Caco-2 (cell line): ENCODE measurements around the gene PLA2G4C. TPM values are rescaled to one million over a fixed set of nuclear protein-coding genes. Genes with fewer than 3 reads are reported as not detected.

ENCODE experiments used
- BruUV-seq: library from RNA; stranded (reverse); fragments of 400-500 nt; replicated peaks from 2 replicates; lab custom pipeline; 2021; lab: Mats Ljungman, UMichigan
- CTCF ChIA-PET: fragments of 300-600 bp; sonication (Branson Sonifier 250); formaldehyde crosslinking; loops from one replicate; lab custom pipeline; 2022; ENCODE audit warnings: antibody characterized with exemption; lab: Charles Lee
- POLR2A ChIA-PET: fragments of 300-600 bp; sonication (Branson Sonifier 250); formaldehyde crosslinking; loops from one replicate; lab custom pipeline; 2022; ENCODE audit warnings: antibody characterized with exemption; lab: Charles Lee
- DNase-seq, 2 experiments: peaks; one replicate each; pipeline versions ENCODE4 v3.0.0 to v3.0.0-alpha.2; 2020 to 2022
- H3K27me3 ChIP-seq: replicated peaks from 2 replicates; pipeline ENCODE4 v1.6.0; 2011; ENCODE audit warnings: low read length; ENCODE audit not compliant: control insufficient read depth, insufficient read depth
- H3K36me3 ChIP-seq: 2 replicates; pipeline ENCODE4 v1.5.1; 2011; ENCODE audit warnings: low read length; ENCODE audit not compliant: control insufficient read depth, insufficient read depth
- H3K4me1 ChIP-seq: fragments of 250-450 bp; sonication (Bioruptor Pico); 2 replicates; pipeline ENCODE4 v1.5.1; 2020; ENCODE audit warnings: mild to moderate bottlenecking
- H3K4me3 ChIP-seq: 2 replicates; pipeline ENCODE4 v1.5.1; 2011; ENCODE audit warnings: low read depth, mild to moderate bottlenecking, control low read depth, low read length
- H3K9me3 ChIP-seq: fragments of 250-450 bp; sonication (Bioruptor Pico); 2 replicates; pipeline ENCODE4 v1.5.1; 2020; ENCODE audit warnings: mild to moderate bottlenecking, moderate library complexity
- H3K27ac Mint-ChIP-seq: one replicate; pipeline ENCODE4 v1.8.0; 2022; ENCODE audit warnings: mixed read lengths; ENCODE audit not compliant: unreplicated experiment
- H3K27me3 Mint-ChIP-seq: one replicate; pipeline ENCODE4 v1.8.0; 2022; ENCODE audit warnings: mixed read lengths; ENCODE audit not compliant: insufficient read depth, unreplicated experiment
- H3K36me3 Mint-ChIP-seq: one replicate; pipeline ENCODE4 v1.8.0; 2022; ENCODE audit warnings: mild to moderate bottlenecking, mixed read lengths; ENCODE audit not compliant: insufficient read depth, unreplicated experiment
- H3K4me1 Mint-ChIP-seq: one replicate; pipeline ENCODE4 v1.8.0; 2022; ENCODE audit warnings: low read depth, mixed read lengths; ENCODE audit not compliant: unreplicated experiment
- H3K4me3 Mint-ChIP-seq: one replicate; pipeline ENCODE4 v1.8.0; 2022; ENCODE audit warnings: mild to moderate bottlenecking, moderate library complexity, mixed read lengths; ENCODE audit not compliant: unreplicated experiment
- H3K9me3 Mint-ChIP-seq: one replicate; pipeline ENCODE4 v1.8.0; 2022; ENCODE audit warnings: mixed read lengths; ENCODE audit not compliant: unreplicated experiment
- CTCF ChIP-seq, 2 experiments: fragments of 200-600 bp in 1 of 2; IDR thresholded peaks; 1 replicate in 1 of 2; 2 replicates in 1 of 2; pipeline versions ENCODE4 v1.5.1 to v1.8.0; 2011 to 2022; ENCODE audit warnings: antibody characterized with exemption in 1 of 2, control low read depth in 1 of 2, inconsistent platforms in 1 of 2, low read depth in 1 of 2, low read length in 1 of 2, mild to moderate bottlenecking in 1 of 2, moderate library complexity in 1 of 2; ENCODE audit not compliant: insufficient read depth in 1 of 2, severe bottlenecking in 1 of 2, unreplicated experiment in 1 of 2
- intact Hi-C: fragments of 100-400 bp; cut with micrococcal nuclease; formaldehyde crosslinking; loops from one replicate; pipeline ENCODE4 v1.10.0; 2022; ENCODE audit not compliant: unreplicated experiment
- total RNA-seq: library from RNA; stranded (reverse); gene quantifications from 2 replicates; pipeline ENCODE4 v1.2.3, GENCODE V29; 2022

PLA2G4C gene
- total RNA-seq, 1 experiment from 2014 or later, result 1.5 TPM

GRCh38 chr19:48147597-48148175 lies 37.1 kb upstream of the PLA2G4C start:
- BruUV-seq, result no TSS peak
- Histone ChIP-seq H3K4me1 (no peaks in the 10 kb centered on the region), H3K9me3 (no peaks in the 10 kb centered on the region), H3K4me3 (no peak overlapping the region), H3K27me3 (no peaks in the 10 kb centered on the region), H3K36me3 (no peaks in the 10 kb centered on the region)
- TF ChIP-seq CTCF (IDR thresholded peaks at IDR 0.05; ENCODE audit: insufficient read depth in 1 of 2, low read depth in 1 of 2, low read length in 1 of 2, severe bottlenecking in 1 of 2, unreplicated experiment in 1 of 2), result no peak
- H3K4me1 Mint-ChIP-seq, result no peaks in the 10 kb centered on the region
- CTCF ChIA-PET, result interaction anchor here (0.5 kb wide), 1 partner anchor 568 kb away, joined by 6 read pairs; no protein-coding TSS in a partner anchor
- no peaks in the 10 kb centered on the region for H3K9me3 Mint-ChIP-seq
- no peak for DNase-seq
- POLR2A ChIA-PET, result no interaction called here
- intact Hi-C loops, result no loop called here
- H3K4me3 Mint-ChIP-seq, result no peak overlapping the region
- no peak overlapping the region for H3K27ac Mint-ChIP-seq
- H3K27me3 Mint-ChIP-seq, result no peaks in the 10 kb centered on the region
- H3K36me3 Mint-ChIP-seq, result peaks cover 53% of the 10 kb centered on the region

GRCh38 chr19:48139053-48139452 lies 28.4 kb upstream of the PLA2G4C start:
- H3K36me3 Mint-ChIP-seq, result peaks cover 32% of the 10 kb centered on the region
- H3K27me3 ChIP-seq, result no peaks in the 10 kb centered on the region
- H3K27ac Mint-ChIP-seq, result peak overlapping the region; percentile 45
- no peak for TF ChIP-seq CTCF (IDR thresholded peaks at IDR 0.05; ENCODE audit: insufficient read depth in 1 of 2, low read depth in 1 of 2, low read length in 1 of 2, severe bottlenecking in 1 of 2, unreplicated experiment in 1 of 2)
- ChIA-PET CTCF (no interaction called here), POLR2A (no interaction called here)
- no peak overlapping the region for H3K4me3 Mint-ChIP-seq
- no peaks in the 10 kb centered on the region for H3K4me1 ChIP-seq
- intact Hi-C loops, result no loop called here
- H3K9me3 ChIP-seq, result no peaks in the 10 kb centered on the region
- H3K9me3 Mint-ChIP-seq, result no peaks in the 10 kb centered on the region
- peaks cover 5% of the 10 kb centered on the region for H3K4me1 Mint-ChIP-seq
- H3K36me3 ChIP-seq, result no peaks in the 10 kb centered on the region
- no peaks in the 10 kb centered on the region for H3K27me3 Mint-ChIP-seq
- no TSS peak for BruUV-seq
- H3K4me3 ChIP-seq, result no peak overlapping the region
- DNase-seq, result no peak

- ChIA-PET CTCF (no interaction called here), POLR2A (no interaction called here)
- H3K4me3 Mint-ChIP-seq, result no peak overlapping the region
- no peaks in the 10 kb centered on the region for H3K9me3 Mint-ChIP-seq
- no peaks in the 10 kb centered on the region for H3K27me3 Mint-ChIP-seq
- peaks cover 5% of the 10 kb centered on the region for H3K4me1 Mint-ChIP-seq
- Histone ChIP-seq H3K27me3 (no peaks in the 10 kb centered on the region), H3K36me3 (no peaks in the 10 kb centered on the region), H3K4me3 (no peak overlapping the region), H3K4me1 (no peaks in the 10 kb centered on the region), H3K9me3 (no peaks in the 10 kb centered on the region)
- no peak for TF ChIP-seq CTCF (IDR thresholded peaks at IDR 0.05; ENCODE audit: insufficient read depth in 1 of 2, low read depth in 1 of 2, low read length in 1 of 2, severe bottlenecking in 1 of 2, unreplicated experiment in 1 of 2)
- DNase-seq, result no peak
- peaks cover 32% of the 10 kb centered on the region for H3K36me3 Mint-ChIP-seq
- intact Hi-C loops, result no loop called here
- no peak overlapping the region for H3K27ac Mint-ChIP-seq
- no TSS peak for BruUV-seq
These were observed 26.8 kb upstream of the PLA2G4C start for GRCh38 chr19:48137411-48137810.
